GM12878 (cell line): ENCODE results near the gene TUBGCP3. TPM values are rescaled to one million over a fixed set of nuclear protein-coding genes. Genes with fewer than 3 reads are reported as not detected.

Experiments
- ATAC-seq: fragments of 200-7000 bp; cut with Tn5 transposase; 3 replicates; pipeline ENCODE4 v1.9.1; 2020; ENCODE audit warnings: mild to moderate bottlenecking, moderate library complexity
- BruUV-seq: library from RNA; stranded (reverse); fragments of 400-500 nt; replicated peaks from 2 replicates; lab custom pipeline; 2021; lab: Mats Ljungman, UMichigan
- CTCF ChIA-PET: fragments of 300-600 bp; sonication (Branson Sonifier 250); formaldehyde crosslinking; extraction: SDS; loops from one replicate; lab custom pipeline; 2021; ENCODE audit warnings: inconsistent platforms; lab: Yijun Ruan, JAX
- POLR2A ChIA-PET: fragments of 350-600 bp; formaldehyde crosslinking; extraction: SDS; loops from one replicate; lab custom pipeline; 2021; ENCODE audit warnings: inconsistent platforms; lab: Charles Lee
- RAD21 ChIA-PET: fragments of 300-600 bp; sonication (Branson Sonifier 250); formaldehyde crosslinking; loops from one replicate; lab custom pipeline; 2023; ENCODE audit warnings: antibody characterized with exemption; ENCODE audit not compliant: unreplicated experiment; lab: Charles Lee
- SMC1A ChIA-PET: fragments of 300-600 bp; sonication (Branson Sonifier 250); formaldehyde crosslinking; loops from one replicate; lab custom pipeline; 2023; ENCODE audit not compliant: unreplicated experiment, uncharacterized antibody; lab: Charles Lee
- DNase-seq: peaks from one replicate; pipeline ENCODE4 v3.0.0-alpha.2; 2011; ENCODE audit warnings: low read depth, low spot score
- FAIRE-seq: peaks from 3 replicates; lab custom pipeline; 2011; peaks lifted over from hg19 to GRCh38; lab: Jason Lieb, UNC
- H2AFZ ChIP-seq: 2 replicates; pipeline ENCODE4 v1.6.0; 2011; ENCODE audit warnings: low read depth, low read length, control low read depth; ENCODE audit not compliant: control insufficient read depth
- H3K27ac ChIP-seq: 2 replicates; pipeline ENCODE4 v1.5.1; 2011; ENCODE audit warnings: control low read depth; ENCODE audit not compliant: control insufficient read depth, insufficient read depth
- H3K27me3 ChIP-seq, 2 experiments: replicated peaks in 1 of 2; 2 replicates each; pipeline versions ENCODE4 v1.6.0 to v1.6.1; 2011; ENCODE audit warnings: low read length in 1 of 2; ENCODE audit not compliant: control insufficient read depth in 2 of 2, insufficient read depth in 2 of 2
- H3K36me3 ChIP-seq, 2 experiments: 2 replicates each; pipeline ENCODE4 v1.5.1; 2011; ENCODE audit warnings: low read length in 1 of 2; ENCODE audit not compliant: control insufficient read depth in 2 of 2, insufficient read depth in 2 of 2
- H3K4me1 ChIP-seq: 2 replicates; pipeline ENCODE4 v1.6.1; 2011; ENCODE audit warnings: mild to moderate bottlenecking, low read length, moderate library complexity, mixed read lengths; ENCODE audit not compliant: control insufficient read depth, insufficient read depth
- H3K4me2 ChIP-seq: 2 replicates; pipeline ENCODE4 v1.6.0; 2011; ENCODE audit warnings: control low read depth; ENCODE audit not compliant: control insufficient read depth, insufficient read depth
- H3K4me3 ChIP-seq: fragments of 200-600 bp; sonication (generic); 2 replicates; pipeline ENCODE4 v1.5.1; 2016
- H3K79me2 ChIP-seq: 2 replicates; pipeline ENCODE4 v1.6.0; 2011; ENCODE audit warnings: low read length; ENCODE audit not compliant: control insufficient read depth, insufficient read depth
- H3K9ac ChIP-seq: 2 replicates; pipeline ENCODE4 v1.8.0; 2011; ENCODE audit warnings: low read length, control low read depth, mixed read lengths; ENCODE audit not compliant: control insufficient read depth, insufficient read depth
- H3K9me3 ChIP-seq: replicated peaks from 3 replicates; pipeline ENCODE4 v1.5.1; 2011; ENCODE audit warnings: mild to moderate bottlenecking, low read length; ENCODE audit not compliant: control insufficient read depth, insufficient read depth
- H4K20me1 ChIP-seq: 2 replicates; pipeline ENCODE4 v1.6.0; 2011; ENCODE audit not compliant: control insufficient read depth, insufficient read depth
- BMI1 ChIP-seq: fragments of 450-650 bp; IDR thresholded peaks from 2 replicates; pipeline ENCODE4 v1.6.1; 2016; ENCODE audit warnings: mild to moderate bottlenecking, moderate library complexity, borderline replicate concordance
- FOS ChIP-seq: IDR thresholded peaks from 3 replicates; pipeline ENCODE4 v1.6.1; 2011; ENCODE audit warnings: borderline replicate concordance; ENCODE audit not compliant: insufficient read length; ENCODE audit errors: extremely low read depth
- LARP7 ChIP-seq: fragments of 450-650 bp; IDR thresholded peaks from 2 replicates; pipeline ENCODE4 v1.6.1; 2017; ENCODE audit warnings: mild to moderate bottlenecking
- RELB ChIP-seq: fragments of 450-650 bp; IDR thresholded peaks from 2 replicates; pipeline ENCODE4 v1.6.1; 2017; ENCODE audit warnings: low read depth, mild to moderate bottlenecking, moderate library complexity
- SRF ChIP-seq, 2 experiments: IDR thresholded peaks; 2 replicates each; pipeline ENCODE4 v1.6.1; 2011; ENCODE audit warnings: low read depth in 2 of 2, low read length in 2 of 2, mild to moderate bottlenecking in 1 of 2, moderate library complexity in 1 of 2
- STAT1 ChIP-seq: fragments of 450-650 bp; conservative IDR thresholded peaks from 2 replicates; pipeline ENCODE4 v1.6.1; 2014; ENCODE audit warnings: antibody characterized with exemption, mild to moderate bottlenecking
- TCF3 ChIP-seq: IDR thresholded peaks from 2 replicates; pipeline ENCODE4 v1.6.1; 2012; ENCODE audit warnings: low read depth, mild to moderate bottlenecking, low read length, borderline replicate concordance; ENCODE audit not compliant: insufficient read depth
- ZBTB33 ChIP-seq: fragments of 450-650 bp; IDR thresholded peaks from 2 replicates; pipeline ENCODE4 v1.6.1; 2017; ENCODE audit warnings: mild to moderate bottlenecking
- WGBS: methylation state at CpG from one replicate; pipeline ENCODE4 v1.1.6; 2016; ENCODE audit warnings: low lambda C conversion rate; ENCODE audit not compliant: insufficient replicate concordance, insufficient coverage; ENCODE audit errors: missing lambda C conversion rate; 5-methylcytosine and 5-hydroxymethylcytosine counted together
- in situ Hi-C: fragments of 300-500 bp; cut with MboI; formaldehyde crosslinking; loops from 9 replicates; pipeline ENCODE4 v1.14.3; 2018; ENCODE audit warnings: mixed read lengths
- intact Hi-C: fragments of 100-400 bp; cut with micrococcal nuclease; formaldehyde crosslinking; loops from one replicate; pipeline ENCODE4 v1.14.2; 2022; ENCODE audit not compliant: unreplicated experiment
- polyA plus RNA-seq, 11 experiments: library from polyadenylated mRNA; depleted of rRNA in 4 of 11; unstranded in 6 of 11; stranded (reverse) in 5 of 11; fragments of >200 nt; fragmentation: Nextera tagmentation in 4 of 11; fragmentation: Illumina TruSeq in 1 of 11; extraction: Ambion mirVana in 4 of 11; extraction: Trizol in 1 of 11; gene quantifications; 1 replicate in 1 of 11; 2 replicates in 10 of 11; pipeline versions ENCODE4 v1.2.1 to v1.2.3, GENCODE V29; 2011 to 2016; ENCODE audit warnings: inconsistent platforms in 2 of 11, missing spikeins in 2 of 11, low read depth in 1 of 11
- total RNA-seq, 4 experiments: library from RNA; depleted of rRNA in 3 of 4; stranded (reverse); fragments of >200 nt in 3 of 4; fragmentation: Illumina TruSeq in 1 of 4; extraction: Trizol in 1 of 4; gene quantifications; 2 replicates each; pipeline versions ENCODE4 v1.2.1 to v1.2.3, GENCODE V29; 2013 to 2021

The TUBGCP3 gene
- total and polyA plus RNA-seq, 10 of the 15 experiments (the other 5 are each of a cell fraction or from before 2014, with no cell fraction given), result 4.0 to 34.0 (median 22.6) TPM

- ATAC-seq (no peak), DNase-seq (no peak), FAIRE-seq (no peak)
- ChIA-PET CTCF (no interaction called here), SMC1A (no interaction called here), RAD21 (no interaction called here), POLR2A (interaction anchor here (0.6 kb wide), 1 partner anchor 942 kb away, joined by 5 read pairs; no protein-coding TSS in a partner anchor)
- Histone ChIP-seq H2AFZ (no peak overlapping the region), H3K36me3 (no peaks in the 10 kb centered on the region), H3K27me3 (no peaks in the 10 kb centered on the region), H3K79me2 (no peaks in the 10 kb centered on the region), H3K27ac (no peak overlapping the region), H3K9ac (no peak overlapping the region), H3K9me3 (no peaks in the 10 kb centered on the region), H4K20me1 (no peaks in the 10 kb centered on the region), H3K4me1 (no peaks in the 10 kb centered on the region), H3K4me3 (no peak overlapping the region), H3K4me2 (no peak overlapping the region)
- in situ Hi-C loops, result no loop called here
- WGBS, result 62% methylated on average over 36 of the region's 36 CpGs
- TF ChIP-seq BMI1, result no peak
- BruUV-seq, result no TSS peak
- intact Hi-C loops, result no loop called here
These were observed 135.4 kb downstream of the TUBGCP3 start for GRCh38 chr13:112452380-112453206.

GRCh38 chr13:112451512-112452379 lies 136.2 kb downstream of the TUBGCP3 start:
- intact Hi-C loops, result no loop called here
- Histone ChIP-seq H3K4me2 (no peak overlapping the region), H2AFZ (no peak overlapping the region), H3K9ac (no peak overlapping the region), H3K27ac (no peak overlapping the region), H3K9me3 (no peaks in the 10 kb centered on the region), H3K79me2 (no peaks in the 10 kb centered on the region), H3K27me3 (no peaks in the 10 kb centered on the region), H4K20me1 (no peaks in the 10 kb centered on the region), H3K4me1 (no peaks in the 10 kb centered on the region), H3K4me3 (no peak overlapping the region), H3K36me3 (no peaks in the 10 kb centered on the region)
- WGBS, result 67% methylated on average over 41 of the region's 43 CpGs
- ATAC-seq, result no peak
- ChIA-PET RAD21 (no interaction called here), CTCF (no interaction called here), SMC1A (no interaction called here), POLR2A (no interaction called here)
- BruUV-seq, result no TSS peak
- no peak for DNase-seq
- no peak for FAIRE-seq
- in situ Hi-C loops, result no loop called here
- TF ChIP-seq LARP7, result no peak
- TF ChIP-seq RELB, result no peak
- no peak for TF ChIP-seq STAT1
- no peak for TF ChIP-seq ZBTB33
- no peak for TF ChIP-seq FOS
- TF ChIP-seq TCF3, result no peak
- TF ChIP-seq SRF (IDR thresholded peaks at IDR 0.05; ENCODE audit: low read depth in 2 of 2, low read length in 2 of 2), result no peak
